H1 (cell line): ENCODE measurements around the gene GALNTL6. TPM values are rescaled to one million over a fixed set of nuclear protein-coding genes. Genes with fewer than 3 reads are reported as not detected.

Experiments used
- CTCF ChIA-PET: fragments of 300-600 bp; sonication (Branson Sonifier 250); formaldehyde crosslinking; loops from one replicate; lab custom pipeline; 2021; ENCODE audit not compliant: partially characterized antibody; lab: Charles Lee
- POLR2A ChIA-PET: fragments of 300-600 bp; sonication (Branson Sonifier 250); formaldehyde crosslinking; loops from one replicate; lab custom pipeline; 2021; ENCODE audit warnings: inconsistent platforms; ENCODE audit not compliant: partially characterized antibody; lab: Charles Lee
- DNase-seq, 2 experiments: peaks; one replicate each; pipeline versions ENCODE4 v3.0.0 to v3.0.0-alpha.2; 2010 to 2022; ENCODE audit warnings: low spot score in 2 of 2, low read depth in 1 of 2, mixed read lengths in 1 of 2
- FAIRE-seq: peaks from 2 replicates; lab custom pipeline; 2011; peaks lifted over from hg19 to GRCh38; lab: Jason Lieb, UNC
- H2AFZ ChIP-seq: 2 replicates; pipeline ENCODE4 v1.8.1; 2012; ENCODE audit warnings: low read length, inconsistent platforms
- H2AK5ac ChIP-seq: 2 replicates; pipeline ENCODE4 v1.6.1; 2013; ENCODE audit warnings: low read depth, low read length
- H2BK120ac ChIP-seq: replicated peaks from 2 replicates; pipeline ENCODE3; 2013; ENCODE audit warnings: low read depth, low read length, inconsistent platforms
- H2BK12ac ChIP-seq: 2 replicates; pipeline ENCODE4 v1.6.1; 2013; ENCODE audit warnings: low read depth, low read length
- H2BK15ac ChIP-seq: 2 replicates; pipeline ENCODE4 v1.6.1; 2013; ENCODE audit warnings: low read length
- H2BK20ac ChIP-seq: 2 replicates; pipeline ENCODE4 v1.6.1; 2013; ENCODE audit warnings: low read length
- H2BK5ac ChIP-seq: 2 replicates; pipeline ENCODE4 v1.6.1; 2013; ENCODE audit warnings: low read depth, low read length
- H3K14ac ChIP-seq: 2 replicates; pipeline ENCODE4 v1.6.1; 2013; ENCODE audit warnings: inconsistent platforms; ENCODE audit not compliant: insufficient read length
- H3K18ac ChIP-seq: 2 replicates; pipeline ENCODE4 v1.6.1; 2013; ENCODE audit warnings: low read length; ENCODE audit errors: extremely low read depth
- H3K23ac ChIP-seq: 2 replicates; pipeline ENCODE4 v1.6.1; 2013; ENCODE audit warnings: inconsistent platforms; ENCODE audit not compliant: insufficient read length
- H3K23me2 ChIP-seq: 2 replicates; pipeline ENCODE4 v1.6.1; 2013; ENCODE audit warnings: low read depth, low read length
- H3K27ac ChIP-seq: 2 replicates; pipeline ENCODE4 v1.6.1; 2011; ENCODE audit warnings: low read depth, low read length, inconsistent platforms
- H3K27me3 ChIP-seq, 4 experiments: replicated peaks in 1 of 4; 1 replicate in 1 of 4; 2 replicates in 3 of 4; pipeline versions ENCODE4 v1.6.1 to v1.8.1; 2011 to 2013; ENCODE audit warnings: low read length in 3 of 4, mild to moderate bottlenecking in 3 of 4, inconsistent platforms in 2 of 4, mixed read lengths in 2 of 4, moderate library complexity in 1 of 4; ENCODE audit not compliant: control insufficient read depth in 3 of 4, insufficient read depth in 3 of 4; ENCODE audit errors: extremely low read depth in 1 of 4
- H3K36me3 ChIP-seq, 4 experiments: 2 replicates each; pipeline versions ENCODE4 v1.6.1 to v1.8.1; 2011 to 2013; ENCODE audit warnings: mild to moderate bottlenecking in 4 of 4, low read length in 3 of 4, moderate library complexity in 2 of 4, control low read depth in 1 of 4, inconsistent platforms in 1 of 4; ENCODE audit not compliant: insufficient read depth in 4 of 4, control insufficient read depth in 2 of 4
- H3K4ac ChIP-seq: replicated peaks from 2 replicates; pipeline ENCODE3; 2013; ENCODE audit warnings: low read length, low read depth, mixed read lengths, inconsistent platforms; ENCODE audit not compliant: insufficient read length
- H3K4me1 ChIP-seq, 4 experiments: replicated peaks in 1 of 4; 1 replicate in 1 of 4; 2 replicates in 3 of 4; pipeline versions ENCODE4 v1.6.1 to v1.8.1; 2011 to 2013; ENCODE audit warnings: low read length in 3 of 4, inconsistent platforms in 2 of 4, mixed read lengths in 1 of 4; ENCODE audit not compliant: insufficient read depth in 4 of 4, control insufficient read depth in 3 of 4
- H3K4me2 ChIP-seq, 2 experiments: 2 replicates each; pipeline versions ENCODE4 v1.6.1 to v1.8.1; 2011 to 2013; ENCODE audit warnings: low read depth in 2 of 2, low read length in 2 of 2, control low read depth in 1 of 2, inconsistent platforms in 1 of 2, mild to moderate bottlenecking in 1 of 2; ENCODE audit not compliant: insufficient read depth in 1 of 2
- H3K4me3 ChIP-seq, 4 experiments: fragments of 200-600, 300-600 bp in 1 of 4; sonication (generic), shearing (Covaris generic), sonication (Bioruptor Twin) in 1 of 4; 2 replicates each; pipeline versions ENCODE4 v1.5.1 to v1.8.1; 2011 to 2016; ENCODE audit warnings: low read length in 4 of 4, low read depth in 3 of 4, control low read depth in 2 of 4, inconsistent platforms in 2 of 4, mild to moderate bottlenecking in 2 of 4, mixed read lengths in 1 of 4, moderate library complexity in 1 of 4; ENCODE audit not compliant: insufficient read depth in 2 of 4; ENCODE audit errors: extremely low read depth in 1 of 4
- H3K56ac ChIP-seq: replicated peaks from 2 replicates; pipeline ENCODE3; 2013; ENCODE audit warnings: low read depth, mild to moderate bottlenecking, mixed read lengths, low read length, inconsistent platforms; ENCODE audit not compliant: insufficient read length
- H3K79me1 ChIP-seq: 2 replicates; pipeline ENCODE4 v1.6.1; 2013; ENCODE audit warnings: low read depth, low read length, control low read depth
- H3K79me2 ChIP-seq, 2 experiments: 2 replicates each; pipeline versions ENCODE4 v1.6.1 to v1.8.1; 2012 to 2013; ENCODE audit warnings: low read length in 2 of 2, mild to moderate bottlenecking in 2 of 2, inconsistent platforms in 1 of 2; ENCODE audit not compliant: insufficient read depth in 2 of 2, control insufficient read depth in 1 of 2
- H3K9ac ChIP-seq, 4 experiments: replicated peaks in 1 of 4; 1 replicate in 1 of 4; 2 replicates in 3 of 4; pipeline versions ENCODE4 v1.6.1 to v1.8.1; 2011 to 2013; ENCODE audit warnings: low read depth in 3 of 4, low read length in 3 of 4, control low read depth in 2 of 4, mild to moderate bottlenecking in 2 of 4, moderate library complexity in 2 of 4, inconsistent platforms in 1 of 4; ENCODE audit errors: extremely low read depth in 1 of 4
- H3K9me3 ChIP-seq, 2 experiments: 2 replicates each; pipeline versions ENCODE4 v1.6.1 to v1.8.1; 2012 to 2013; ENCODE audit warnings: mild to moderate bottlenecking in 2 of 2, moderate library complexity in 2 of 2, control low read depth in 1 of 2, inconsistent platforms in 1 of 2, low read depth in 1 of 2, low read length in 1 of 2, mixed read lengths in 1 of 2; ENCODE audit not compliant: insufficient read depth in 2 of 2
- H4K20me1 ChIP-seq, 2 experiments: replicated peaks in 1 of 2; 2 replicates each; pipeline versions ENCODE3 to v1.8.1; 2011 to 2013; ENCODE audit warnings: inconsistent platforms in 2 of 2, low read length in 2 of 2, mild to moderate bottlenecking in 1 of 2; ENCODE audit not compliant: insufficient read depth in 2 of 2, control insufficient read depth in 1 of 2
- H4K5ac ChIP-seq: 2 replicates; pipeline ENCODE4 v1.6.1; 2013; ENCODE audit warnings: low read length, low read depth, mixed read lengths, inconsistent platforms; ENCODE audit not compliant: insufficient read length
- H4K8ac ChIP-seq: 2 replicates; pipeline ENCODE4 v1.8.0; 2013; ENCODE audit warnings: mild to moderate bottlenecking, moderate library complexity, low read length, inconsistent platforms; ENCODE audit not compliant: insufficient read depth; ENCODE audit errors: extremely low read depth
- H4K91ac ChIP-seq: replicated peaks from 2 replicates; pipeline ENCODE3; 2013; ENCODE audit warnings: low read length, mixed read lengths, inconsistent platforms; ENCODE audit not compliant: insufficient read length
- CHD2 ChIP-seq: IDR thresholded peaks from 2 replicates; pipeline ENCODE4 v1.6.1; 2012; ENCODE audit warnings: low read length, improper control_type of control experiment
- EP300 ChIP-seq, 2 experiments: IDR thresholded peaks; 1 replicate in 1 of 2; 2 replicates in 1 of 2; pipeline ENCODE4 v1.6.1; 2011 to 2012; ENCODE audit warnings: low read depth in 2 of 2, low read length in 2 of 2, mild to moderate bottlenecking in 2 of 2, borderline replicate concordance in 1 of 2, inconsistent platforms in 1 of 2, moderate library complexity in 1 of 2
- EZH2 ChIP-seq: fragments of 200-600 bp; sonication (generic); IDR thresholded peaks from 2 replicates; pipeline ENCODE4 v1.7.1; 2012; ENCODE audit warnings: low read depth, mild to moderate bottlenecking, moderate library complexity, low read length, inconsistent platforms; ENCODE audit not compliant: severe bottlenecking
- HDAC2 ChIP-seq, 2 experiments: fragments of 300-600 bp in 1 of 2; sonication (generic) in 1 of 2; IDR thresholded peaks; 2 replicates each; pipeline ENCODE4 v1.6.1; 2011 to 2012; ENCODE audit warnings: low read depth in 2 of 2, low read length in 2 of 2, mild to moderate bottlenecking in 2 of 2, moderate library complexity in 2 of 2, borderline replicate concordance in 1 of 2, inconsistent platforms in 1 of 2
- JUN ChIP-seq: IDR thresholded peaks from 2 replicates; pipeline ENCODE4 v1.6.1; 2011; ENCODE audit warnings: low read depth, mild to moderate bottlenecking, improper control_type of control experiment, low read length
- POLR2AphosphoS5 ChIP-seq: IDR thresholded peaks from 2 replicates; pipeline ENCODE4 v1.6.1; 2011; ENCODE audit warnings: low read depth, low read length
- SAP30 ChIP-seq: fragments of 300-600 bp; sonication (generic); IDR thresholded peaks from 2 replicates; pipeline ENCODE4 v1.7.1; 2012; ENCODE audit warnings: low read length, moderate library complexity, mild to moderate bottlenecking, inconsistent platforms; ENCODE audit not compliant: insufficient read depth, insufficient replicate concordance
- SP2 ChIP-seq: IDR thresholded peaks from 2 replicates; pipeline ENCODE4 v1.6.1; 2012; ENCODE audit warnings: mild to moderate bottlenecking, low read length, inconsistent platforms
- TBP ChIP-seq: IDR thresholded peaks from 2 replicates; pipeline ENCODE4 v1.6.1; 2011; ENCODE audit warnings: low read depth, low read length, improper control_type of control experiment
- TEAD4 ChIP-seq: IDR thresholded peaks from 2 replicates; pipeline ENCODE4 v1.6.1; 2012; ENCODE audit warnings: low read depth, low read length, inconsistent platforms, mixed read lengths
- WGBS, 2 experiments: shearing (Covaris generic) in 1 of 2; methylation state at CpG; one replicate each; pipeline versions ENCODE4 v1.1.6 to v1.1.7; 2013 to 2015; ENCODE audit warnings: low lambda C conversion rate in 2 of 2, mixed read lengths in 2 of 2, inconsistent platforms in 1 of 2, low coverage in 1 of 2, missing lambda C conversion rate in 1 of 2; ENCODE audit not compliant: insufficient replicate concordance in 2 of 2, insufficient coverage in 1 of 2, insufficient read length in 1 of 2; ENCODE audit errors: extremely low coverage in 1 of 2, missing lambda C conversion rate in 1 of 2; 5-methylcytosine and 5-hydroxymethylcytosine counted together
- polyA plus RNA-seq, 7 experiments: library from polyadenylated mRNA; depleted of rRNA in 3 of 7; stranded (reverse) in 5 of 7; unstranded in 2 of 7; fragments of >200 nt in 5 of 7; fragments of 200-250 nt in 2 of 7; gene quantifications; 1 replicate in 5 of 7; 2 replicates in 1 of 7; 4 replicates in 1 of 7; pipeline versions ENCODE4 v1.2.1 to v1.2.3, GENCODE V29; 2011 to 2013; ENCODE audit warnings: missing spikeins in 2 of 7, mixed read lengths in 2 of 7
- total RNA-seq: library from RNA; stranded (reverse); fragmentation: NEBNext Ultra II Directional; extraction: Animal tissue kit (Norgen Biotek cat#: 25700); gene quantifications from 2 replicates; pipeline ENCODE4 v1.2.1, GENCODE V29; 2021
- TF ChIP-seq, protein P1 (sequence below), 3 experiments: IDR thresholded peaks; 1 replicate in 2 of 3; 2 replicates in 1 of 3; pipeline versions ENCODE4 v1.5.1 to v1.6.1; 2011; ENCODE audit warnings: low read length in 3 of 3, mild to moderate bottlenecking in 3 of 3, inconsistent platforms in 2 of 3, low read depth in 1 of 3, moderate library complexity in 1 of 3; ENCODE audit not compliant: insufficient read depth in 1 of 3; ENCODE audit errors: control extremely low read depth in 1 of 3

Gene GALNTL6
- total and polyA plus RNA-seq, 2 of the 8 experiments (the other 6 are each of a cell fraction or from before 2014, with no cell fraction given), result 0.03 to 0.32 TPM

DNA sequence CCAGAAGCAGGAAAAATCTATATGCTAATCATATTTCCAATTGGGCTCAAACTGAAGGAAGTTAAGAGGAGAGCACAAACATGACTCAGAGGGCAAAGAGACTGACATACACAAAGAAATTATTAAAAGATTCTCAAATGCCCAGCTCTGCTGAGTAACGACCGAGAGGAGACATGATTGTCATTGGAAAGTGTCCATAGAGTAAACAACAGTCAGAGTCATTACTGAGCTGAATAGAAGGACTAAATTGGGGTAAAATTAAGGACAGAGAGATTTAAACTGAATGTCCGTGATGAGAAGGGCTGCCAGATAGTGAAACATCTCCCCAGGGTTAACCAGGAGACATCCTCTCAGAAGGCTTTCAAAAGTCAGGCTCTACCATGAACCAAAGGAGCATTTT is 1244.2 kb downstream of the GALNTL6 start:
- Histone ChIP-seq H3K79me2 (no peaks in the 10 kb centered on the region), H3K18ac (no peak overlapping the region), H4K20me1 (no peaks in the 10 kb centered on the region), H3K4me1 (peaks cover 0 to 5% (median 0%) of the 10 kb centered on the region in 4 experiments; a peak in 2 of 7 replicates), H2BK12ac (no peak overlapping the region), H2BK5ac (no peak overlapping the region), H3K9ac (no peak overlapping the region), H3K9me3 (peaks cover 0 to under 1% of the 10 kb centered on the region in 2 experiments; a peak in 1 of 4 replicates), H4K91ac (no peak overlapping the region), H3K14ac (no peak overlapping the region), H3K56ac (no peak overlapping the region), H3K79me1 (no peaks in the 10 kb centered on the region), H3K4me3 (no peak overlapping the region), H3K36me3 (0 out of 8 replicates have a peak, but pooled peaks cover 0 to 4% (median 0%) of the 10 kb centered on the region in 4 experiments), H3K27ac (no peak overlapping the region), H2AFZ (no peak overlapping the region), H3K4ac (no peak overlapping the region), H2BK120ac (no peak overlapping the region), H4K5ac (no peak overlapping the region), H2BK15ac (no peak overlapping the region), H3K4me2 (no peak overlapping the region), H4K8ac (no peak overlapping the region), H3K23me2 (no peaks in the 10 kb centered on the region), H3K23ac (no peak overlapping the region), H2AK5ac (no peak overlapping the region), H2BK20ac (no peak overlapping the region), H3K27me3 (no peaks in the 10 kb centered on the region)
- FAIRE-seq (no peak), DNase-seq (no peak)
- WGBS, 2 experiments, result 92% methylated on average over 3 of the region's 3 CpGs; no CpG with 5 or more reads in 1 of the 2 experiments
- POLR2A ChIA-PET, result interaction anchor here (0.6 kb wide), 1 partner anchor 604 kb away, joined by 4 read pairs; no protein-coding TSS in a partner anchor
- CTCF ChIA-PET, result interaction anchor here (0.9 to 6.8 kb wide), 7 partner anchors 9 to 231 kb away, joined by 3 to 39 read pairs (median 4); no protein-coding TSS in a partner anchor
- TF ChIP-seq HDAC2 (IDR thresholded peaks at IDR 0.05; ENCODE audit: borderline replicate concordance in 1 of 2, low read depth in 2 of 2, low read length in 2 of 2), result no peak
- TF ChIP-seq EP300 (IDR thresholded peaks at IDR 0.05; ENCODE audit: borderline replicate concordance in 1 of 2, low read depth in 2 of 2, low read length in 2 of 2), result no peak
- no peak for TF ChIP-seq SP2
- no peak for TF ChIP-seq TBP
- TF ChIP-seq TEAD4, result no peak
- no peak for TF ChIP-seq EZH2
- TF ChIP-seq, protein P1, sequence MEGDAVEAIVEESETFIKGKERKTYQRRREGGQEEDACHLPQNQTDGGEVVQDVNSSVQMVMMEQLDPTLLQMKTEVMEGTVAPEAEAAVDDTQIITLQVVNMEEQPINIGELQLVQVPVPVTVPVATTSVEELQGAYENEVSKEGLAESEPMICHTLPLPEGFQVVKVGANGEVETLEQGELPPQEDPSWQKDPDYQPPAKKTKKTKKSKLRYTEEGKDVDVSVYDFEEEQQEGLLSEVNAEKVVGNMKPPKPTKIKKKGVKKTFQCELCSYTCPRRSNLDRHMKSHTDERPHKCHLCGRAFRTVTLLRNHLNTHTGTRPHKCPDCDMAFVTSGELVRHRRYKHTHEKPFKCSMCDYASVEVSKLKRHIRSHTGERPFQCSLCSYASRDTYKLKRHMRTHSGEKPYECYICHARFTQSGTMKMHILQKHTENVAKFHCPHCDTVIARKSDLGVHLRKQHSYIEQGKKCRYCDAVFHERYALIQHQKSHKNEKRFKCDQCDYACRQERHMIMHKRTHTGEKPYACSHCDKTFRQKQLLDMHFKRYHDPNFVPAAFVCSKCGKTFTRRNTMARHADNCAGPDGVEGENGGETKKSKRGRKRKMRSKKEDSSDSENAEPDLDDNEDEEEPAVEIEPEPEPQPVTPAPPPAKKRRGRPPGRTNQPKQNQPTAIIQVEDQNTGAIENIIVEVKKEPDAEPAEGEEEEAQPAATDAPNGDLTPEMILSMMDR (IDR thresholded peaks at IDR 0.05; ENCODE audit: control extremely low read depth in 1 of 3, insufficient read depth in 1 of 3, low read depth in 1 of 3, low read length in 3 of 3), result no peak
- no peak for TF ChIP-seq JUN
- no peak for TF ChIP-seq SAP30
- TF ChIP-seq POLR2AphosphoS5, result no peak
- no peak for TF ChIP-seq CHD2
